Neural progenitor cell (in vitro differentiated cells): ENCODE measurements around the gene TSHZ1.

Source experiments
- EZH2 ChIP-seq: fragments of 200-600 bp; sonication (generic); IDR thresholded peaks from 2 replicates; pipeline ENCODE4 v1.6.1; 2017; ENCODE audit warnings: antibody characterized with exemption, mild to moderate bottlenecking, moderate library complexity
- TF ChIP-seq, protein P1 (sequence below): fragments of 200-600 bp; sonication (generic); IDR thresholded peaks from 2 replicates; pipeline ENCODE4 v1.5.1; 2017; ENCODE audit warnings: antibody characterized with exemption, mild to moderate bottlenecking

DNA sequence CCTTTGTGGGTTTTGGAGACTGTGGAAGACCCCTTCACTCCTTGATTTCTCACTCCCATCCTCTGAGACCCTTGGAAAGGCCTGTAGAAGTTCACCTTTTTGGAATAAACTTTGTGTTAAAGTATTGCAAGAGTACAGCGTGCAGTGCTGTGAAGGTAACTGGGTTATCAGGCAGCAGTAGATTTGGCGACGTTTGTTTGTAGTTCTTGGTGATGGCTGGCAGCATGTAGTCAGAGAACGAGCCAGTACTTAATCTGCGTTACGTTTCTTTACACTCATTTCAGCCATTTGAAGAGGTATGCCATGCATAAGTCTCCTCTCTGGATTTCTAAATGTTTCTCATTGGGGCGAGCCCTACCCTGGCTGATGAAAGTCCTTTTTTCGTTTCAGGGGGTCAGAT, 64.6 kb downstream of the TSHZ1 start:
- TF ChIP-seq, protein P1, sequence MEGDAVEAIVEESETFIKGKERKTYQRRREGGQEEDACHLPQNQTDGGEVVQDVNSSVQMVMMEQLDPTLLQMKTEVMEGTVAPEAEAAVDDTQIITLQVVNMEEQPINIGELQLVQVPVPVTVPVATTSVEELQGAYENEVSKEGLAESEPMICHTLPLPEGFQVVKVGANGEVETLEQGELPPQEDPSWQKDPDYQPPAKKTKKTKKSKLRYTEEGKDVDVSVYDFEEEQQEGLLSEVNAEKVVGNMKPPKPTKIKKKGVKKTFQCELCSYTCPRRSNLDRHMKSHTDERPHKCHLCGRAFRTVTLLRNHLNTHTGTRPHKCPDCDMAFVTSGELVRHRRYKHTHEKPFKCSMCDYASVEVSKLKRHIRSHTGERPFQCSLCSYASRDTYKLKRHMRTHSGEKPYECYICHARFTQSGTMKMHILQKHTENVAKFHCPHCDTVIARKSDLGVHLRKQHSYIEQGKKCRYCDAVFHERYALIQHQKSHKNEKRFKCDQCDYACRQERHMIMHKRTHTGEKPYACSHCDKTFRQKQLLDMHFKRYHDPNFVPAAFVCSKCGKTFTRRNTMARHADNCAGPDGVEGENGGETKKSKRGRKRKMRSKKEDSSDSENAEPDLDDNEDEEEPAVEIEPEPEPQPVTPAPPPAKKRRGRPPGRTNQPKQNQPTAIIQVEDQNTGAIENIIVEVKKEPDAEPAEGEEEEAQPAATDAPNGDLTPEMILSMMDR = no peak
- TF ChIP-seq EZH2 = no peak
